DMS 273 (cell line): ENCODE results near the gene SERPINA1.
"Not testable (repeated sequence)": the region's sequence is repeated elsewhere in the genome, so short reads cannot be mapped to it uniquely, and the experiment has no call there.

ENCODE experiments used
- DNase-seq: peaks from one replicate; lab custom pipeline; 2025; ENCODE audit not compliant: unreplicated experiment; lab: John Stamatoyannopoulos, UW

Gene SERPINA1

GRCh38 chr14:94349276-94349675 lies 39.1 kb downstream of the SERPINA1 start:
- DNase-seq, result no peak

- DNase-seq, result no peak
Observed at GRCh38 chr14:94348836-94349235, 39.6 kb downstream of the SERPINA1 start.

DNA sequence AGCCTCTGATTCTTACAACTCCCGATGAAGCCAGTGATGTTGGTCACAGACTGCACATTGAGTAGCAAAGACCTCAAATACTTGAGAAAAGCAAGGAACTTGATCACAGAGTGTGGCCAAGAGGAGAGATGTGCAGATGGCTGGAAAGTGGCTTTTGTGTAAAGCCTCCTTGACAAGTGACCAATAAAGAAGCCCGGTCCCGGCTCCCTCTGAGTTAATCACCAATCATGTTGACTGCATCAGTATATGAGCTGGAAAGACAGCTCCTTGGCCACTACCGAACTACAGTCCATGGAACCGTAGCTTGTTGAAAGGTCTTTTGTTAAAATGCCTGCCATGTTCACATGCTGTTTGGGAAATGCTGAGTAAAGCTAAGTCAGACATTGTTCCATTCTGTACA lies 41.6 kb downstream of the SERPINA1 start:
- no peak for DNase-seq

DNA sequence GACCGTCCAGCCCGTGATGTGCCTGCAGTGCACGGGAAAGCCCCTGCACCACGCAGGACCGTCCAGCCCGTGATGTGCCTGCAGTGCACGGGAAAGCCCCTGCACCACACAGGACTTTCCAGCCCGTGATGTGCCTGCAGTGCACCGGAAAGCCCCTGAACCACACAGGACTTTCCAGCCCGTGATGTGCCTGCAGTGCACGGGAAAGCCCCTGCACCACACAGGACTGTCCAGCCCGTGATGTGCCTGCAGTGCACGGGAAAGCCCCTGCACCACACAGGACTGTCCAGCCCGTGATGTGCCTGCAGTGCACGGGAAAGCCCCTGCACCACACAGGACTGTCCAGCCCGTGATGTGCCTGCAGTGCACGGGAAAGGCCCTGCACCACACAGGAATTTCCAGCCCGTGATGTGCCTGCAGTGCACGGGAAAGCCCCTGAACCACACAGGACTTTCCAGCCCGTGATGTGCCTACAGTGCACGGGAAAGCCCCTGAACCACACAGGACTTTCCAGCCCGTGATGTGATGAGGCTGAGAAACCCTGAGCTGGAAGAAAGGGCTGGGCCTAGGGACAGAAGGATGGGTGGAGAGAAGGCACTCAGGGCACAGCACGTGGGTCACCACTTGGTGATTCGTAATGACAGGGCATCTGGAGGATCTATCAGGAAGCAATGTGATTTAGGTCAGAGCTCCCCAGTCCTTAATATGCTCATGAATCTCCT lies 42.2 kb downstream of the SERPINA1 start:
- DNase-seq, result not testable (repeated sequence)

GRCh38 chr14:94345344-94346064 lies 42.9 kb downstream of the SERPINA1 start:
- DNase-seq, result no peak

- DNase-seq, result no peak
Observed at GRCh38 chr14:94344389-94344788, 44.0 kb downstream of the SERPINA1 start.

DNA sequence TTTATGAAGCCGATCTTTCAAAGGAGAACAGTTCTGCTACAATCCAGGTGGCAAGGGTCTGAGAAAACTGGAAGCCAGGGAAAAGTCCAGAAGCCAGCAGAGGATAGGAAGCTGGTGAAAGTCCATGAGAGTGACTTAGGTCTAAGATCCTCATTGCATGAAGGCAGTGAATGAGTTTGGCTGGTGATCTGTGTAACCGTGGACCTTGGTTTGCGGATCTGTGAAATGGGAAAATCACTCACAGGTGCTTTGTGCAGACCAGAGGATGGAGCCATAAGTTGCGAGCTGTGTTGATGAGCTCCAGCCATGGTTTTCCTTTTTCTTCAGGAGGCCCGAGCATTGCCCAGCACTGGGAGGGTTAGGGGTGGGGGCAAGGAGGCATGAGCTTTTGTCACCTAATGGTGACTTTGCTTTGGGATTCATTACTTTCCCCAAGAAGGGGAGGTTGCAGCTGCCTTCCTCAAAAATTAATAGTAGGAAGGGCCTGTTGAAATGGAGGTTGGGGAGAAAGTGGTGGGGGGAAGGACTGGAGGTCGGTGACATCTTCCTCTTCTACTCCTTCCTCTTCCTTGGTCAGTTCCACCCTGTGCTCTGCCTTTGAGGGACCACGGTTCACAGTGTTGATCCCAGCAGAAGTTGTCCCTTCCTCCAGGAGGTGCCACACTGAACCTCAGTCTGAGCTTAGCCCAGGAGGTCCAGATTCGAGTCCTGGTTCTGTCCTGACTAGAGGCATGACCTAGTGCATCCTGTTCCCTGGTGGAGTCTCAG lies 45.0 kb downstream of the SERPINA1 start:
- DNase-seq, result no peak

DNA sequence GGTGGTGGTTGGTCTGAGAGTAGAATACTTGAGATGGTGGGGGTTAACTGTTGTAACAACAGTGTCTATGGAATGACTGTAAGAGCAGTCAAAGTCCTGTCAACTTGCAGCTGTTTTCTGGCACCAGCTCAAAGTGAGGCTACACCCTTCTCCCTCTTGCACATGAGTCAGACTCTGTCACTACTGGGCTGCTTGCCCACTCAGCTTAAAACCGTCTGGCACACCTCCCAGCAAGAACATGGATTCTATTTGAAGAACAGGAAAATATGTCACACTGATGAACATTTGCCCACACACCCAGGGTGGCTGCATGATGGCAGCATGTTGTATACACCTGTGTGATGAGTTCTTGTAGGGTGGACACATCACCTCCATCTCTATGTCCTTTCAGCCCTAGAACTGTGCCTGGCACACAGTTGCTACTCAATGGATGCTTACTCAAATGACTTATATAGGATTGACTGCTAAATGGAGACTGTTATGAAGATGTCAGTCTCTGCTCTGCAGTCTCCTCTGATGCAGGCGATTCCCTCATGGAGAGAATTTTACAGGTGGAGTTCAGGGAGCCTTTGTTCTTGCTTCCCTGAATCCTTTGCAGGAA lies 46.0 kb downstream of the SERPINA1 start:
- peak; percentile 97 for DNase-seq

- DNase-seq, result no peak
Observed at GRCh38 chr14:94341656-94342333, 46.6 kb downstream of the SERPINA1 start.

DNA sequence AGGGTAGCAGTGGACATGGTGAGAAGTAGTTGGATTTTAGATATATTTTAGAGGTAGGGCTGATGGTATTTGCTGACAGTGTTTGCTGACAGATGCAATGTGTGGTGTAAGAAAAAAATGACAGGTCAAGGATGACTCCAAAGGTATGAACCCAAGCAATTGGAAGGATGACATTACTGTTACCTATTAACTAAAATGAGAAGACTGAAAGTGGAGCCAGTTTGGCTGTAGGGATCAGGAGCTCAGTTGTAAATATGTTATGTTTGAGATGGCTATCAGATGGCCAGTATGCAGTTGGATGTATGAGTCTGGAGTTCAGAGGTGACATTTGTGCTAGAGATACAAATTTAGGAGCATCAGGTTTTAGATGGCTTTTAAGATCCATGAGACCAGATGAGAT lies 47.9 kb downstream of the SERPINA1 start:
- DNase-seq, result no peak

- DNase-seq, result no peak
Observed at GRCh38 chr14:94338023-94338422, 50.4 kb downstream of the SERPINA1 start.

DNA sequence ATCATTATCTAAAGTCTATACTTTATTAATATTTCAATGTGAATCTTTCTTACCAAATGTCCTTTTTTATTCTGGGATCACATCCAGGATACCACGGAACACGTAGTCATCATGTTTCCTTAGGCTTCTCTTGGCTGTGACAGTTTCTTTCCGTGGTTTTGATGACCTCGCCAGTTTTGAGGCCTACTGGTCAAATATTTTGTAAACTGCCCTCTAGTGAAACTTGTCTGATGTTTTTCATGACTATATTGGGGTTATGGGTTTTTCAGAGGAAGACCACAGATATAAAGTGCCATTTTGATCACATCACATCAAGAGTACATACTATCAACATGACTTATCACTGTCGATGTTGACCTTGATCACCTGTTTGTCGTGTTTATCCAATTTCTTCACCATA lies 51.1 kb downstream of the SERPINA1 start:
- DNase-seq, result no peak

- peak; percentile 23 for DNase-seq
Observed at GRCh38 chr14:94334872-94335271, 53.5 kb downstream of the SERPINA1 start.

DNA sequence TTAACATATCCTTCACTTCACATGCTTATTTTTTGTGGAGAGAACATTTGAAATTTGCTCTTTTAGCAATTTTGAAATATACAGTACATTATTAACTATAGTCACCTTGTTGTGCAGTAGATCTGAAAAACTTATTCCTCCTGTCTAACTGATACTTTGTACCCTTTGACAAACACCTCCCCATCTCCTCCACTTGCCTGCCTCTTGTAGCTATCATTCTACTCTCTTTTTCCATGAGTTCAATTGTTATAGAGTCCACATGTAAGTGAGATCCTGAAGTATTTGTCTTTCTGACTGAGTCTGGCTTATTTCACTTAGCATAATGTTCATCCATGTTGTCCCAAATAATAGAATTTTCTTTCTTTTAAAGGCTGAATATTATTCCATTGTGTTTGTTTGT lies 55.8 kb downstream of the SERPINA1 start:
- no peak for DNase-seq

DNA sequence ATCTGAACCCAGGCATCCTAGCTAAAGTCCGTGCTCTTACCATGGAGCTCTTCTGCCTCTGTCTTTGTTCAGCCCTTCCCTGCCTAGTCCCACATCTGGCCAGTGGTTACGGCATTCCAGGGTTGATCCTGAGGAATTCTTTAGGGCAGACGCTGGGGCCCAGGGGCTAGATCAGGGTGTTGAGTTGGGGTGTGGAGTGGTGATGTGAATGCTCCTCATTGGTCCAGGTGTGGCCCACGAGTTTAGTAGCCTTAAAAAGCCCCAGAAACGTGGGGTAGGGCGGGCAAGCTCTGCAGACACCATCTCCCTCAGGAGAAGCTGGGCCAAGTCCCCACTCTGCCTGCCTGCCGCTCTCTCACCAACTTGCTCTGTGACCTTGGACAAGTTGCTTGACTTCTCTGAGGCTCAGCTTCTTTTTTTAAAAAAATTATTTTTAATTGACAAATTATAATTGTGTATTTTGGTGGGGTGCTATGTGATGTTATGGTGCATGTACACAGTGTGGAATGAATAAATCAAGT lies 56.3 kb downstream of the SERPINA1 start:
- no peak for DNase-seq

GRCh38 chr14:94331462-94331861 lies 56.9 kb downstream of the SERPINA1 start:
- no peak for DNase-seq

DNA sequence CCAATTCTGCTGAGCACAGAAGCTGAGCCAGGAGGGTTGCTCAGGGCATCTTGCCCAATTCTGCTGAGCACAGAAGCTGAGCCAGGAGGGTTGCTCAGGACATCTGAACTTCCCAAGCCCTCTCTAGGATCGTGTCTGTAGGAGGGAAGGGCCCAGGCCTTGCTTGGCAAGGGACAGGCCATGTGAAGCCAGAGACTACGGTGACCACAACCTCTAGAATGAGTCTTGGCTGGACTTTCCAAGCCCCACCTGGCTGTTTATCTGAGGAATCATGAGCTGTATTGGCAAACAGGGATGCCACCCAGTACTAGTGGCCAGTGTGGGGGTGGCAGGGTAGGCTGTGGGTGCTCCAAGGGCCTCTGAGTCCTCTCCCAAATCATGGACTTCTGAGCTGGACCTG lies 57.5 kb downstream of the SERPINA1 start:
- DNase-seq, result no peak

DNA sequence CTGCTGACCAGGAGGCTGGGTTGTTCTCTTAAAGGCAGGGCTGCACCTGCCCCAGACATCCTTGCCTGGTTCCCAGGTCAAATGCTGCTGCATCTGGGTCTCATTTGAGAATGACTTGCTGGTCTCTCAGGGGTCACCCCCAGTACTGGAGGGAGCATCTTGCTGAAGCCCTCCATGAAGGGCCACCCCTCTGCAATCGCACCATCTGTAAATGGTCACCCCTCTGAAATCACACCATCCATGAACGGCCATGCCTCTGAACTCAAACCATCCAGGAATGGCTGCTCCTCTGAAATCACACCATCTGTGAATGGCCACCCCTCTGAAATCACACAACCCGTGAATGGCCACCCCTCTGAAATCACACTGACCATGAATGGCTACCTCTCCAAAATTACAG lies 58.0 kb downstream of the SERPINA1 start:
- DNase-seq, result no peak

DNA sequence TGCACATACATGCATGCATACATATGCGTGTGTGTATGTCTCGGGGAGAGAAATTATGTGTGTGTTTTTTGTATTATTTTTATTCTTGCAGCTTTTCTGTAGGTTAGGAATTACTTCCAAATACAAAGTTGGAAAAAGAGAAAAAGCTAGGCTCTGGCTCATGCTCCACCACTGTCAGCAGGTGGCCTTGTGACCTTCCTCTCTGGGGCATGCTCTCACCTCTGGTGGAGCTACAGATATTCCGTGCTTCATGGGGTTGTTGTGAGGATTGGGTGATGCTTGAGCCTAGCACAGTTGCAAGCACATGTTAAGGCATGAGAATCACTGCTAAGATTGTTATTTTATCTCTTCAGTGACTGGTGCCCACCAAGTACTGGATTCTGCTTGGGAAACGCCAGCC lies 58.5 kb downstream of the SERPINA1 start:
- DNase-seq, result no peak

DNA sequence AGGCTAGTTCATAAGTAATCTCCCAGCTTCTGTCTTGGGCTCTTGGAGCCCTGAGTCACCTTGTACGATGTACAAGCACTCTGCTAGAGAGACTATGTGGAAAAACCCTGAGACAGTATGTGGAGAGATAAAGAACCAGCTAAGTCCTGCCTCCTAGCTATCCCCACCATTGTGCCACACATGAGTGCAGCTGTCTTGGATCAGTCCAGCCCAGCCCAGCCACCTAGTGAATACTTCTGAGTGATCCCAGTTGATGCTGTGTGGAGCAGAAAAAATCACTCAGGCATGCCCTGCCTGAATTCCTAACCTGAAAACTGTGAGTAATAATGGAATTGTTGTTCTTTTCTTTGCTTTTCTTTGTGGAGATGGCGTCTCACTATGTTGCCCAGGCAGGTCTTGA lies 60.2 kb downstream of the SERPINA1 start:
- DNase-seq, result no peak
